ENCODE results near the gene IL1RAPL1.

Gene IL1RAPL1

DNA sequence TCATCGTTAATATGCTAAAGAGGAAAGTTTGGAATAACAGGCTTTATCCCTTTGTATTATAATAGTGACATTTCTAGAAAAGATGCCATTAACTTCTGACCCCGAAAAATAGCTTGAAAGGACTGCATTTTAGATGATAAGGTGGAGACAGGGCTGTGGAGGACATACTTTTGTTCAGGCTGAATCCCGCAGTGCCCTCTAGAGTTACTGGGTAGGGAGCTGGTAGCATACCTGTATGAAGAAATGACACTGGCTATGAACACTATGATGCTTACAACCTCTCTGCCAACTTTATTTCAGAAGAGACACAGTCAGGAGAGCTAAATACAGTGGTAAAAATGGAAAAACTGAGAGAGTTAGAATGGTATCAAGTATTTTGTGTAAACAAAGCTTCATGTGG lies 8.1 kb downstream of the IL1RAPL1 start:
- H3K4me2 ChIP-seq (ENCODE audit: low read depth, low read length, poor library complexity, severe bottlenecking) = no peak overlapping the region
- H3K36me3 ChIP-seq (ENCODE audit: insufficient read depth, low read length) = no peaks in the 10 kb centered on the region
- no peaks in the 10 kb centered on the region for H3K9me3 ChIP-seq (ENCODE audit: insufficient read depth, low read depth, low read length)
- H3K79me2 ChIP-seq (ENCODE audit: insufficient read depth, low read length) = no peaks in the 10 kb centered on the region
- no peak overlapping the region for H3K9ac ChIP-seq (ENCODE audit: low read depth, low read length, poor library complexity, severe bottlenecking)
- no peaks in the 10 kb centered on the region for H4K20me1 ChIP-seq (ENCODE audit: insufficient read depth, low read length, poor library complexity, severe bottlenecking)
- no peaks in the 10 kb centered on the region for H3K27me3 ChIP-seq (ENCODE audit: insufficient read depth, low read length, poor library complexity, severe bottlenecking)
- no peak for TF ChIP-seq EZH2phosphoT487 (IDR thresholded peaks at IDR 0.05; ENCODE audit: borderline replicate concordance)
- TF ChIP-seq, protein P1, sequence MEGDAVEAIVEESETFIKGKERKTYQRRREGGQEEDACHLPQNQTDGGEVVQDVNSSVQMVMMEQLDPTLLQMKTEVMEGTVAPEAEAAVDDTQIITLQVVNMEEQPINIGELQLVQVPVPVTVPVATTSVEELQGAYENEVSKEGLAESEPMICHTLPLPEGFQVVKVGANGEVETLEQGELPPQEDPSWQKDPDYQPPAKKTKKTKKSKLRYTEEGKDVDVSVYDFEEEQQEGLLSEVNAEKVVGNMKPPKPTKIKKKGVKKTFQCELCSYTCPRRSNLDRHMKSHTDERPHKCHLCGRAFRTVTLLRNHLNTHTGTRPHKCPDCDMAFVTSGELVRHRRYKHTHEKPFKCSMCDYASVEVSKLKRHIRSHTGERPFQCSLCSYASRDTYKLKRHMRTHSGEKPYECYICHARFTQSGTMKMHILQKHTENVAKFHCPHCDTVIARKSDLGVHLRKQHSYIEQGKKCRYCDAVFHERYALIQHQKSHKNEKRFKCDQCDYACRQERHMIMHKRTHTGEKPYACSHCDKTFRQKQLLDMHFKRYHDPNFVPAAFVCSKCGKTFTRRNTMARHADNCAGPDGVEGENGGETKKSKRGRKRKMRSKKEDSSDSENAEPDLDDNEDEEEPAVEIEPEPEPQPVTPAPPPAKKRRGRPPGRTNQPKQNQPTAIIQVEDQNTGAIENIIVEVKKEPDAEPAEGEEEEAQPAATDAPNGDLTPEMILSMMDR (conservative IDR thresholded peaks at IDR 0.05; ENCODE audit: low read length) = no peak
- H3K4me1 ChIP-seq (ENCODE audit: insufficient read depth, low read length, poor library complexity, severe bottlenecking) = no peaks in the 10 kb centered on the region
- no peak overlapping the region for H3K4me3 ChIP-seq (ENCODE audit: low read length, poor library complexity, severe bottlenecking)
- no peaks in the 10 kb centered on the region for H3F3A ChIP-seq (ENCODE audit: low read depth)
- no peak overlapping the region for H2AFZ ChIP-seq (ENCODE audit: low read length)
- H3K9me2 ChIP-seq (replicated peaks; ENCODE audit: low read depth, low read length) = no peaks in the 10 kb centered on the region

DNA sequence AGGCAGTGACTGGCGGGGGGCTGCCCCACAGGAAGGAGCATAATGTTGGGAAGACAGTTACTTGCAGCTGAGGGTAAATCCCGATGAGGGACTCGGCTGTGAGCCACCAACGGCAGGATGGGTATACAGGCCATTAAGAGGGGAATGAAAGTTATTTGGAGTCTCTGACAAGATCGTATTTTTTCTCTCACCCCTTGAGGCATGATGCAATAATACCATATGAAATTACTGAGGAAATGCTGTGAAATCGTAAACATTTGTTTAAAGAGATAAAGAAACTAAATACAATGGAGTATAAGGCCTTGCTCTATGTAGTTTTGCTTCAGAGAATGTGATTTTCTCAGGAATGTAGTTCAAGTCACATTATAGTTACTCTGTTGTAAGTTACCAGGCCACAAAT lies 12.7 kb downstream of the IL1RAPL1 start:
- H3K79me2 ChIP-seq (ENCODE audit: insufficient read depth, low read length) = no peaks in the 10 kb centered on the region
- H3K9me2 ChIP-seq (replicated peaks; ENCODE audit: low read depth, low read length) = no peaks in the 10 kb centered on the region
- H3K9ac ChIP-seq (ENCODE audit: low read depth, low read length, poor library complexity, severe bottlenecking) = no peak overlapping the region
- H3K4me1 ChIP-seq (ENCODE audit: insufficient read depth, low read length, poor library complexity, severe bottlenecking) = no peaks in the 10 kb centered on the region
- H3K4me2 ChIP-seq (ENCODE audit: low read depth, low read length, poor library complexity, severe bottlenecking) = no peak overlapping the region
- H3K4me3 ChIP-seq (ENCODE audit: low read length, poor library complexity, severe bottlenecking) = no peak overlapping the region
- H3K9me3 ChIP-seq (ENCODE audit: insufficient read depth, low read depth, low read length) = no peaks in the 10 kb centered on the region
- no peaks in the 10 kb centered on the region for H3F3A ChIP-seq (ENCODE audit: low read depth)
- TF ChIP-seq, protein P1 (conservative IDR thresholded peaks at IDR 0.05; ENCODE audit: low read length) = no peak
- no peak for TF ChIP-seq EZH2phosphoT487 (IDR thresholded peaks at IDR 0.05; ENCODE audit: borderline replicate concordance)
- no peak overlapping the region for H2AFZ ChIP-seq (ENCODE audit: low read length)
- H4K20me1 ChIP-seq (ENCODE audit: insufficient read depth, low read length, poor library complexity, severe bottlenecking) = no peaks in the 10 kb centered on the region
- H3K36me3 ChIP-seq (ENCODE audit: insufficient read depth, low read length) = no peaks in the 10 kb centered on the region
- no peaks in the 10 kb centered on the region for H3K27me3 ChIP-seq (ENCODE audit: insufficient read depth, low read length, poor library complexity, severe bottlenecking)

DNA sequence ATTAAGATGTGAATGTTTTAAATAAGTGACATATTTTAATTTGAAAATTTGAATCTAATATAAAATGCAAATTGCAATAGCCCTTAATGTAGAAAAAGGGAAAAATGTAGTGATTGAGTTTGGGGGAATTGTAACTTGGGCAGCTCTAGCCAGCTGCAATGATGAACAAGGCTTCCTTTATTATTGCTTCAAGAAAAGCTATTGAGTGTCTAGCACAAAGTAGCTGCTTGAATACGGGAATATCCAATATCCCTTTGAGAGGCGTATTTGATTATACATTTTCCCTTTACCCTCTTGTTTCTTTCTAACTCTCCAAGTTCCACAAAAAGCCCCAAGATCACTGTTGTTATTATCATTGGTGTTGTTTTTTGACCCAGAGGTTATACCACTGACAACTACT lies 21.8 kb downstream of the IL1RAPL1 start:
- Histone ChIP-seq H3K4me2 (ENCODE audit: low read depth, low read length, poor library complexity, severe bottlenecking) (no peak overlapping the region), H3F3A (ENCODE audit: low read depth) (no peaks in the 10 kb centered on the region), H4K20me1 (ENCODE audit: insufficient read depth, low read length, poor library complexity, severe bottlenecking) (no peaks in the 10 kb centered on the region), H3K79me2 (ENCODE audit: insufficient read depth, low read length) (no peaks in the 10 kb centered on the region), H2AFZ (ENCODE audit: low read length) (no peak overlapping the region), H3K9me3 (ENCODE audit: insufficient read depth, low read depth, low read length) (no peaks in the 10 kb centered on the region), H3K27me3 (ENCODE audit: insufficient read depth, low read length, poor library complexity, severe bottlenecking) (no peaks in the 10 kb centered on the region), H3K36me3 (ENCODE audit: insufficient read depth, low read length) (no peaks in the 10 kb centered on the region), H3K4me1 (ENCODE audit: insufficient read depth, low read length, poor library complexity, severe bottlenecking) (no peaks in the 10 kb centered on the region), H3K9ac (ENCODE audit: low read depth, low read length, poor library complexity, severe bottlenecking) (no peak overlapping the region), H3K4me3 (ENCODE audit: low read length, poor library complexity, severe bottlenecking) (no peak overlapping the region), H3K9me2 (replicated peaks; ENCODE audit: low read depth, low read length) (no peaks in the 10 kb centered on the region)
- TF ChIP-seq, protein P1 (conservative IDR thresholded peaks at IDR 0.05; ENCODE audit: low read length) = no peak
- TF ChIP-seq EZH2phosphoT487 (IDR thresholded peaks at IDR 0.05; ENCODE audit: borderline replicate concordance) = no peak
